SK-N-SH (cell line): ENCODE measurements around the gene HSPA14. TPM values are rescaled to one million over a fixed set of nuclear protein-coding genes. Genes with fewer than 3 reads are reported as not detected.
"Not testable (repeated sequence)": the region's sequence is repeated elsewhere in the genome, so short reads cannot be mapped to it uniquely, and the experiment has no call there.

Experiments used
- CTCF ChIA-PET: fragments of 300-600, 350-600 bp; formaldehyde crosslinking; extraction: SDS; loops from one replicate; lab custom pipeline; 2021; lab: Yijun Ruan, JAX
- POLR2A ChIA-PET: fragments of 350-600 bp; sonication (Branson Sonifier 250); formaldehyde crosslinking; extraction: SDS; loops from one replicate; lab custom pipeline; 2020; ENCODE audit warnings: antibody characterized with exemption, inconsistent platforms; lab: Yijun Ruan, JAX
- DNase-seq: peaks from one replicate; pipeline ENCODE4 v3.0.0; 2012
- H2AFZ ChIP-seq: fragments of 200-600 bp; sonication (generic); 2 replicates; pipeline ENCODE4 v1.8.1; 2016; ENCODE audit warnings: antibody characterized with exemption, mild to moderate bottlenecking, low read depth
- H3F3A ChIP-seq: fragments of 200-600 bp; sonication (generic); replicated peaks from 2 replicates; pipeline ENCODE3; 2016; ENCODE audit warnings: antibody characterized with exemption, mild to moderate bottlenecking; ENCODE audit not compliant: insufficient read depth
- H3K27ac ChIP-seq, 2 experiments: fragments of 200-500 bp in 1 of 2; fragments of 200-600 bp in 1 of 2; sonication (Bioruptor generic) in 1 of 2; sonication (generic), shearing (Covaris generic) in 1 of 2; 2 replicates each; pipeline versions ENCODE4 v1.5.1 to v1.6.1; 2014 to 2016; ENCODE audit warnings: low read depth in 2 of 2, inconsistent platforms in 1 of 2, low read length in 1 of 2, mild to moderate bottlenecking in 1 of 2, mixed read lengths in 1 of 2
- H3K27me3 ChIP-seq: fragments of 200-600 bp; sonication (generic), shearing (Covaris generic); 2 replicates; pipeline ENCODE4 v1.6.1; 2016; ENCODE audit warnings: mixed run types; ENCODE audit not compliant: insufficient read depth
- H3K36me3 ChIP-seq, 2 experiments: fragments of 200-500 bp in 1 of 2; fragments of 200-600 bp in 1 of 2; sonication (Bioruptor generic) in 1 of 2; sonication (generic) in 1 of 2; replicated peaks in 1 of 2; 2 replicates each; pipeline versions ENCODE3 to v1.5.1; 2014 to 2016; ENCODE audit warnings: low read length in 1 of 2, mild to moderate bottlenecking in 1 of 2; ENCODE audit not compliant: insufficient read depth in 2 of 2, control insufficient read depth in 1 of 2
- H3K4me1 ChIP-seq, 2 experiments: fragments of 200-500 bp in 1 of 2; fragments of 200-600 bp in 1 of 2; sonication (Bioruptor generic) in 1 of 2; sonication (generic), shearing (Covaris generic) in 1 of 2; 2 replicates each; pipeline versions ENCODE4 v1.5.1 to v1.6.1; 2014 to 2016; ENCODE audit warnings: low read depth in 1 of 2, low read length in 1 of 2, mixed run types in 1 of 2; ENCODE audit not compliant: insufficient read depth in 2 of 2, control insufficient read depth in 1 of 2
- H3K4me2 ChIP-seq: fragments of 200-600 bp; sonication (generic), shearing (Covaris generic); 2 replicates; pipeline ENCODE4 v1.6.1; 2017; ENCODE audit warnings: mixed run types
- H3K4me3 ChIP-seq, 2 experiments: fragments of 200-500 bp in 1 of 2; fragments of 200-600 bp in 1 of 2; sonication (Bioruptor generic) in 1 of 2; sonication (generic), shearing (Covaris generic) in 1 of 2; 2 replicates each; pipeline versions ENCODE4 v1.5.1 to v1.8.1; 2014 to 2016; ENCODE audit warnings: low read depth in 2 of 2, inconsistent platforms in 1 of 2, low read length in 1 of 2, mild to moderate bottlenecking in 1 of 2, mixed read lengths in 1 of 2, moderate library complexity in 1 of 2
- H3K79me2 ChIP-seq: fragments of 200-600 bp; sonication (generic); 2 replicates; pipeline ENCODE4 v1.8.1; 2017; ENCODE audit warnings: mild to moderate bottlenecking; ENCODE audit not compliant: insufficient read depth
- H3K9ac ChIP-seq: fragments of 200-600 bp; sonication (generic); 2 replicates; pipeline ENCODE4 v1.6.1; 2017; ENCODE audit warnings: mixed run types
- H3K9me2 ChIP-seq: fragments of 200-600 bp; sonication (generic); 2 replicates; pipeline ENCODE4 v1.6.1; 2017; ENCODE audit warnings: mixed run types
- H3K9me3 ChIP-seq: fragments of 200-600 bp; sonication (generic); 2 replicates; pipeline ENCODE4 v1.6.1; 2017; ENCODE audit warnings: mixed run types, mild to moderate bottlenecking, moderate library complexity
- H4K20me1 ChIP-seq: fragments of 200-600 bp; sonication (generic); 2 replicates; pipeline ENCODE4 v1.6.1; 2017; ENCODE audit warnings: mild to moderate bottlenecking, mixed run types; ENCODE audit not compliant: insufficient read depth
- CHD2 ChIP-seq: fragments of 150-350 bp; IDR thresholded peaks from 2 replicates; pipeline ENCODE4 v1.6.1; 2018; ENCODE audit warnings: low read length; ENCODE audit not compliant: partially characterized antibody
- EZH2phosphoT487 ChIP-seq: fragments of 200-600 bp; sonication (generic); IDR thresholded peaks from 2 replicates; pipeline ENCODE4 v1.6.1; 2017; ENCODE audit warnings: low read depth, mixed run types, mild to moderate bottlenecking, antibody characterized with exemption, moderate library complexity, borderline replicate concordance
- FOSL2 ChIP-seq: IDR thresholded peaks from 2 replicates; pipeline ENCODE4 v1.4.0; 2012; ENCODE audit warnings: low read depth, mild to moderate bottlenecking, moderate library complexity, borderline replicate concordance
- FOXJ3 ChIP-seq: sonication (generic); formaldehyde crosslinking; IDR thresholded peaks from 2 replicates; pipeline ENCODE4 v1.5.1; 2020; ENCODE audit warnings: mild to moderate bottlenecking, missing genetic modification reagents
- FOXM1 ChIP-seq: IDR thresholded peaks from 2 replicates; pipeline ENCODE4 v1.4.0; 2012; ENCODE audit warnings: low read depth, mild to moderate bottlenecking
- GABPA ChIP-seq: IDR thresholded peaks from 2 replicates; pipeline ENCODE4 v1.4.0; 2012; ENCODE audit warnings: low read depth, mild to moderate bottlenecking
- MXI1 ChIP-seq: IDR thresholded peaks from 2 replicates; pipeline ENCODE4 v1.6.1; 2012; ENCODE audit warnings: mild to moderate bottlenecking, low read depth, low read length, improper control_type of control experiment
- NRF1 ChIP-seq: IDR thresholded peaks from 2 replicates; pipeline ENCODE4 v1.6.1; 2012; ENCODE audit warnings: low read depth, mild to moderate bottlenecking, low read length
- POLR2AphosphoS5 ChIP-seq: IDR thresholded peaks from 2 replicates; pipeline ENCODE4 v1.6.1; 2012; ENCODE audit warnings: low read depth, low read length
- RCOR1 ChIP-seq: fragments of 150-350 bp; IDR thresholded peaks from 2 replicates; pipeline ENCODE4 v1.6.1; 2017; ENCODE audit warnings: antibody characterized with exemption, low read length
- TAF1 ChIP-seq: IDR thresholded peaks from 2 replicates; pipeline ENCODE4 v1.6.1; 2012; ENCODE audit warnings: low read depth, mild to moderate bottlenecking, low read length, moderate library complexity, borderline replicate concordance
- WGBS: methylation state at CpG from one replicate; pipeline ENCODE4 v1.1.6; 2017; ENCODE audit warnings: low lambda C conversion rate; 5-methylcytosine and 5-hydroxymethylcytosine counted together
- polyA plus RNA-seq, 3 experiments: library from polyadenylated mRNA; depleted of rRNA; stranded (reverse); fragments of >200 nt; gene quantifications; 2 replicates each; pipeline ENCODE4 v1.2.3, GENCODE V29; 2012
- TF ChIP-seq, protein P1 (sequence below): IDR thresholded peaks from 2 replicates; pipeline ENCODE4 v1.4.0; 2012; ENCODE audit warnings: low read depth
- TF ChIP-seq, protein P2 (sequence below): fragments of 150-350 bp; IDR thresholded peaks from 2 replicates; pipeline ENCODE4 v1.6.1; 2017; ENCODE audit warnings: antibody characterized with exemption, low read length, low read depth, borderline replicate concordance

Gene HSPA14
- polyA plus RNA-seq, 1 of the 3 experiments (the other 2 are of a cell fraction), result 8.8 TPM

DNA sequence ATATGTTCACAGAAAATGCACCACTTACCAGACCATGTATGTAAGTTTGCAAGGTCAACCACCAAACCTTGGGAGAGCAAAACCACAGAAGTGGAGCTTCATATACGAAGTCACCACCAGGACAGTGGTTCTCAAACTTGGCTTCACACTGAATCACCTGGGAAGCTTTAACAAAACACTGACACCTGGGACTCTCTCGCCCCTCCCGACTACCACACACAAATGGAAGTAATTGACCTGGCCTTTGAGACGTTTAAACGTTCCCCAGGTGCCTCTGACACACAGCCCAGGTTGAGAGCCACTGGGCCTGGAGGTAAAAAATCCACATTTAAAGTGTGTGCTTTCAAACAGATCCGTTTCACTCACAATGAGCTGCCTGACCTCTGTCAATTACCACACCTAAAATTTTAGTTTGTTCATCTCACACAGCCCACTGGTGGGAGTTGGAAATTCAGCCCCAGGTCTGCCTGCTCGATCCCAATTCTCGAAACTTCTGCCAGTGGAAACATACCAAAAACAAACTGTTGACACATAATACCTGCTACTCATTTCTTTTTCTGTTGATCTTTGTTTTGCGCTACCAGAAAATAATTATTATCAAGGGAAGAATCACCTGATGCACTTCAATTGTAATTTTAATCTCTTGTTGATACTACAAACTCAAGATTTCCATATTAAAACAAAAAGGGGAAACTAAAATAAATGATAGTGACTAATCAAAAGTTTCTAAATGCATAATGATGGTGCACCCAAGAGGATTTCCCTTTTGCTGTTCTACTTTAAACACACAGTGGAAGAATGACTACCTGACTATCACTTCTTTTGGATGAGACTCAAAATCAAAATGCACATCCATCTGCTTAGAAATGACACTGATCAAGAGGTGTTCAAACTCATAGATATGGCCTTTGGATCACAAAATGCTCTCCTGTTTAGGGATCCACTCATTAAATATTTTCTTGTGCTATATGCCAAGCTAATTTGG, 26.8 kb upstream of the HSPA14 start:
- no peaks in the 10 kb centered on the region for H3K27me3 ChIP-seq
- no peak overlapping the region for H2AFZ ChIP-seq
- 74% methylated on average over 9 of the region's 9 CpGs for WGBS
- no peak overlapping the region for H3K27ac ChIP-seq
- H3K9me2 ChIP-seq, result no peaks in the 10 kb centered on the region
- POLR2A ChIA-PET, result no interaction called here
- no peak overlapping the region for H3K4me2 ChIP-seq
- no peaks in the 10 kb centered on the region for H3K79me2 ChIP-seq
- CTCF ChIA-PET, result interaction anchor here (0.8 to 3.3 kb wide), 4 partner anchors 10 to 312 kb away, joined by 3 to 13 read pairs (median 6); no protein-coding TSS in a partner anchor
- H3K9me3 ChIP-seq, result no peaks in the 10 kb centered on the region
- no peak overlapping the region for H3K4me3 ChIP-seq
- H3F3A ChIP-seq, result no peaks in the 10 kb centered on the region
- H4K20me1 ChIP-seq, result no peaks in the 10 kb centered on the region
- no peaks in the 10 kb centered on the region for H3K4me1 ChIP-seq
- DNase-seq, result no peak
- TF ChIP-seq FOXM1, result no peak
- TF ChIP-seq, protein P1, sequence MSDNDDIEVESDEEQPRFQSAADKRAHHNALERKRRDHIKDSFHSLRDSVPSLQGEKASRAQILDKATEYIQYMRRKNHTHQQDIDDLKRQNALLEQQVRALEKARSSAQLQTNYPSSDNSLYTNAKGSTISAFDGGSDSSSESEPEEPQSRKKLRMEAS, result no peak
- TF ChIP-seq NRF1, result no peak
- TF ChIP-seq EZH2phosphoT487, result no peak
- no peak overlapping the region for H3K9ac ChIP-seq
- H3K36me3 ChIP-seq, result no peaks in the 10 kb centered on the region

DNA sequence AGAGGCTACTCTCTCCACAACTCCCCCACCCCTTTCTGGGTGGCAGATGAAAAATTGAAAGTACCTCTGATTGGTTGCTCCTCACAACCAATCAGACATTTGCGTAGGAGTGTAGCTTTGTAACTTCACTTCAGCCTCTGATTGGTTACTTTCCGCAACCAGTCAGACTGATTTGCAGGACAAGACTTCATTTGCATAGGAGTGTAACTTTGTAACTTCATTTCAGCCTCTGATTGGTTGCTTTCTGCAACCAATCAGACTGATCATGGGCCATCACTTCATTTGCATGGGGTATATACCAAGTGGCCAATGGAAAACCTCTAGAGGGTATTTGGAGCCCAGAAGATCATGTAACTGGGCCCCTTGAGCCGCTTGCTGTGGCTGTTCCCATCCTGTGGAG, 25.8 kb upstream of the HSPA14 start:
- CTCF ChIA-PET, result interaction anchor here (0.6 to 2.2 kb wide), 2 partner anchors 212 to 274 kb away, joined by 3 to 10 read pairs; no protein-coding TSS in a partner anchor
- TF ChIP-seq FOSL2 (no peak), POLR2AphosphoS5 (no peak), TAF1 (no peak), GABPA (no peak)
- TF ChIP-seq, protein P1, result no peak
- no peaks in the 10 kb centered on the region for H3K9me2 ChIP-seq
- no peak overlapping the region for H3K4me2 ChIP-seq
- no peaks in the 10 kb centered on the region for H3K27me3 ChIP-seq
- no peak overlapping the region for H3K27ac ChIP-seq
- H3K4me3 ChIP-seq, result no peak overlapping the region
- H3K79me2 ChIP-seq, result no peaks in the 10 kb centered on the region
- POLR2A ChIA-PET, result no interaction called here
- no peaks in the 10 kb centered on the region for H4K20me1 ChIP-seq
- no peaks in the 10 kb centered on the region for H3K9me3 ChIP-seq
- DNase-seq, result no peak
- H3K4me1 ChIP-seq, result no peaks in the 10 kb centered on the region
- H3F3A ChIP-seq, result no peaks in the 10 kb centered on the region
- H3K9ac ChIP-seq, result no peak overlapping the region
- H2AFZ ChIP-seq, result no peak overlapping the region
- no peaks in the 10 kb centered on the region for H3K36me3 ChIP-seq
- WGBS, result 82% methylated on average over 3 of the region's 3 CpGs

DNA sequence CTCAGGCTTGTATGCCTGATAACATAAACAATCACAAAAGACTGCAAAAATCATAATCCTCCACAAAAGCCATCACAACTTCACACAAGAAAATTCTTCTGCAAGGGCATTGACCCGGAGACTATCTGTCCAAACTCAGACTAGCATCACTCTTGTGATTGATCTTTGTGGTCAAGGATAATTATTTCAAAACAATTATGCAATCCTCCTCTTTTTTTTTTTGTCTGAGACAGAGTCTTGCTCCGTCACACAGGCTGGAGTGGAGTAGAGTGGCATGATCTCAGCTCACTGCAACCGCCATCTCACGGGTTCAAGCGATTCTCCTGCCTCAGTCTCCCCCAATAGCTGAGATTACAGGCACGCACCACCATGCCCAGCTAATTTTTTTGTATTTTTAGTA, 22.4 kb upstream of the HSPA14 start:
- no peaks in the 10 kb centered on the region for H3K36me3 ChIP-seq

DNA sequence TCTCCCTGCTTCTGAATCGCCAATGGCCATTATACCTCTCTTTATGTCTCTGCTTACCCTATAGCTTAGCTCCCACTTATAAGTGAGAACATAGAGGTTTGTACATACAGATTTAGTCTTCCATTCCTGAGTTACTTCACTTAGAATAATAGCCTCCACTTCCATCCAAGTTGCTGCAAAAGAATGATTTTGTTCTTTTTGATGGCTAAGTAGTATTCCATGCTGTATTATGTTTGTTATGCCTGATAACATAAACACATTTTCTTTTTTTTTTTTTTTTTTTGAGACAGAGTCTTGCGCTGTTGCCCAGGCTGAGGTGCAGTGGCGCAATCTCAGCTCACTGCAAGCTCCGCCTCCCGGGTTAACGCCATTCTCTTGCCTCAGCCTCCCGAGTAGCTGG, 21.4 kb upstream of the HSPA14 start:
- 91% methylated on average over 7 of the region's 7 CpGs for WGBS
- DNase-seq, H3F3A ChIP-seq, H4K20me1 ChIP-seq, H3K27ac ChIP-seq, H3K4me3 ChIP-seq, H3K9me3 ChIP-seq, H3K79me2 ChIP-seq, H3K9me2 ChIP-seq, H3K27me3 ChIP-seq, H3K36me3 ChIP-seq, H3K4me2 ChIP-seq, POLR2A ChIA-PET, H2AFZ ChIP-seq, H3K4me1 ChIP-seq, H3K9ac ChIP-seq: not testable (repeated sequence)
- CTCF ChIA-PET, result interaction anchor here (1.6 kb wide), 1 partner anchor 18 kb away, joined by 3 read pairs; no protein-coding TSS in a partner anchor

More for the DNA sequence above, 22.4 kb upstream of the HSPA14 start:
- H4K20me1 ChIP-seq, result no peaks in the 10 kb centered on the region
- no peaks in the 10 kb centered on the region for H3F3A ChIP-seq
- no peak overlapping the region for H2AFZ ChIP-seq
- no peak overlapping the region for H3K4me3 ChIP-seq
- no peak for DNase-seq
- H3K79me2 ChIP-seq, result no peaks in the 10 kb centered on the region
- POLR2A ChIA-PET, result no interaction called here
- no peaks in the 10 kb centered on the region for H3K27me3 ChIP-seq
- 84% methylated on average over 6 of the region's 6 CpGs for WGBS
- CTCF ChIA-PET, result interaction anchor here (1.6 kb wide), 1 partner anchor 17 kb away, joined by 3 read pairs; no protein-coding TSS in a partner anchor
- no peaks in the 10 kb centered on the region for H3K9me3 ChIP-seq
- no peaks in the 10 kb centered on the region for H3K9me2 ChIP-seq
- TF ChIP-seq RCOR1 (no peak), FOXJ3 (CRISPR knock-in tag) (no peak), CHD2 (no peak), MXI1 (no peak)
- TF ChIP-seq, protein P2, sequence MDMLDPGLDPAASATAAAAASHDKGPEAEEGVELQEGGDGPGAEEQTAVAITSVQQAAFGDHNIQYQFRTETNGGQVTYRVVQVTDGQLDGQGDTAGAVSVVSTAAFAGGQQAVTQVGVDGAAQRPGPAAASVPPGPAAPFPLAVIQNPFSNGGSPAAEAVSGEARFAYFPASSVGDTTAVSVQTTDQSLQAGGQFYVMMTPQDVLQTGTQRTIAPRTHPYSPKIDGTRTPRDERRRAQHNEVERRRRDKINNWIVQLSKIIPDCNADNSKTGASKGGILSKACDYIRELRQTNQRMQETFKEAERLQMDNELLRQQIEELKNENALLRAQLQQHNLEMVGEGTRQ, result no peak
- no peak overlapping the region for H3K9ac ChIP-seq
- no peaks in the 10 kb centered on the region for H3K4me1 ChIP-seq
- no peak overlapping the region for H3K4me2 ChIP-seq
- H3K27ac ChIP-seq, result no peak overlapping the region
